Measurements from ENCODE around the gene SPTBN1.

Gene SPTBN1

DNA sequence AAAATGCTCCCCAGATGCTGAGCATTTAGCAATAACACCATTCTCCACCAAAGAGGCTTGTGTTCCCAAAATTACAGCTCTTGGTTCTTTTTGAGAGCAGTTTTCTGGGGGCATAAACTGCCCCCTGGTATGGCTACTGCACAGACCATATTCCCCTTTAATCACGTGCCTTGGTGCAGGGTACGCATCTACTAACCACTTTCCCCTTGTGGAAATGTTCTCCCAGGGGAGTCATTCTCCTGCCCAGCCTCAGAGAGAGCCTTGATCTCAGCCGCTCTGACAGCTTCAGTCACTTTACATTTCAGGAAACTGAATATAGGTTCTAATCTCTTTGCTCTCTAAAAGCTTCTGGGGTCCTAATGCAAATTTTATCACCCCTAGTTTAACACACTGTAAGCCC, 222.6 kb downstream of the SPTBN1 start:
- no peak for DNase-seq (ENCODE audit: low read depth)
- TF ChIP-seq, protein P1, sequence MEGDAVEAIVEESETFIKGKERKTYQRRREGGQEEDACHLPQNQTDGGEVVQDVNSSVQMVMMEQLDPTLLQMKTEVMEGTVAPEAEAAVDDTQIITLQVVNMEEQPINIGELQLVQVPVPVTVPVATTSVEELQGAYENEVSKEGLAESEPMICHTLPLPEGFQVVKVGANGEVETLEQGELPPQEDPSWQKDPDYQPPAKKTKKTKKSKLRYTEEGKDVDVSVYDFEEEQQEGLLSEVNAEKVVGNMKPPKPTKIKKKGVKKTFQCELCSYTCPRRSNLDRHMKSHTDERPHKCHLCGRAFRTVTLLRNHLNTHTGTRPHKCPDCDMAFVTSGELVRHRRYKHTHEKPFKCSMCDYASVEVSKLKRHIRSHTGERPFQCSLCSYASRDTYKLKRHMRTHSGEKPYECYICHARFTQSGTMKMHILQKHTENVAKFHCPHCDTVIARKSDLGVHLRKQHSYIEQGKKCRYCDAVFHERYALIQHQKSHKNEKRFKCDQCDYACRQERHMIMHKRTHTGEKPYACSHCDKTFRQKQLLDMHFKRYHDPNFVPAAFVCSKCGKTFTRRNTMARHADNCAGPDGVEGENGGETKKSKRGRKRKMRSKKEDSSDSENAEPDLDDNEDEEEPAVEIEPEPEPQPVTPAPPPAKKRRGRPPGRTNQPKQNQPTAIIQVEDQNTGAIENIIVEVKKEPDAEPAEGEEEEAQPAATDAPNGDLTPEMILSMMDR (IDR thresholded peaks at IDR 0.05; ENCODE audit: control insufficient read depth, insufficient read depth, low read depth, low read length, missing control alignments): no peak
- no peak overlapping the region for H3K4me3 ChIP-seq (ENCODE audit: control insufficient read depth, low read depth, low read length)

DNA sequence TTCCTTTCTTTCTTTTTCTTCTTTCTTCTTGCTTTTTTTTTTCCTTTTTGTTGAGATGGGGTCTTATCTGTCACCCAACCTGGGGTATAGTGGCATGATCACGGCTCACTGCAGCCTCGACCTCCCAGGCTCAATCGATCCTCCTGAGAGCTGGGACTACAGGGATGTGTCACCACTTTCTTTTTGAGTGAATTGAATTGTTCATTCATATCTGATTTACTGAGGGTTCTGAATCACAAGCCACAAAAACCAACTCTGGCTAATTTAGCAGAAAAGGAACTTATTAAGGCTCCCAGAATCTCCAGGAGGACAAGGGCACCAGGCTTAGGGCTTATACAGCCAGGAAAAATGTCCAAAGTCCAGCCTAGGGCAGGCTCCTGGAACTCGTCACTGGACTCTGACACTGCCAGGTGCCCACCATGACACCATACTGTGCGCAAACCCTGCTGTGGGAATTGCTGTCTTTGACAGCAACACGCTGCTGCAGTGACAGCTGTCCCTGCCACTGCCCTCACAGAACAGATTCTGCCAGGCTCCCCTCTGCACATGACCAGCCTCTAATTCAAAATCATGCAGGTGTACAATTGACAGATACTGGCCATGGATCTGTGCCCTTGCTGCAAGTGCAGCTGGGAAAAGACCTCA, 224.4 kb downstream of the SPTBN1 start:
- TF ChIP-seq, protein P1 (IDR thresholded peaks at IDR 0.05; ENCODE audit: control insufficient read depth, insufficient read depth, low read depth, low read length, missing control alignments): no peak
- no peak for DNase-seq (ENCODE audit: low read depth)
- H3K4me3 ChIP-seq (ENCODE audit: control insufficient read depth, low read depth, low read length): no peak overlapping the region

DNA sequence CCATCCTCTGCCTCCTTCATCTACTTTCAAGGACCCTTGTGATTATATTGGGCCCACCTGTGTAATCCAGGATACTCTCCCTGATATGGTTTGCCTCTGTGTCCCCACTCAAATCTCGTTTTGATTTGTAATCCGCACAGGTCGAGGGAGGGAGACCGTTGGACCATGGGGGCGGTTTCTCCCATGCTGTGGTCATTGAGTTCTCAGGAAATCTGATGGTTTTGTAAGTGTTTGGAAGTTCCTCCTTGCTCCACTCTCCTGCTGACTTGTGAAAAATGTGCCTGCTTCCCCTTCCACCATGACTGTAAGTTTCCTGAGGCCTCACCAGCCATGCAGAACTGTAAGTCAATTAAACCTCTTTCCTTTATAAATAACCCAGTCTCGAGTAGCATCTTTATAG, 225.3 kb downstream of the SPTBN1 start:
- TF ChIP-seq, protein P1 (IDR thresholded peaks at IDR 0.05; ENCODE audit: control insufficient read depth, insufficient read depth, low read depth, low read length, missing control alignments): no peak
- no peak overlapping the region for H3K4me3 ChIP-seq (ENCODE audit: control insufficient read depth, low read depth, low read length)
- DNase-seq (ENCODE audit: low read depth): no peak

DNA sequence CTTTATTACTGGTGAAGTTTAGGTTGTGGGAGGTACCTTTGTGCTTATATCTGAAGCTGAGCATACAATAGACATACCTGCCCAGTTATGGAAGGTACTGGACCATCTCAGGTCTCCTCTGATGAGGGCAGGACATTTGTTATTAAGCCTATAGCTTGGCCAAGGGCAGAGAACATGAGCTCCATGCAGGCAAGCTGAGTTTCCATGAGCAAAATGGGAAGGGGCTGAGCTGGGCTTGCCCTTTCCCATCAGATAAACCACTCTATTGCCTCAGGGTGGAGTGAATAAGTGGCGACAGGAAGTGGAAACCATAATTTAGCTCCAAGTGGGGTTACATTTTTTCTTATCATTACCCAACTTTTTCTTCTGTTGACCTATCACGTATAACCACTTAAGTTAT, 227.5 kb downstream of the SPTBN1 start:
- no peak overlapping the region for H3K4me3 ChIP-seq (ENCODE audit: control insufficient read depth, low read depth, low read length)
- no peak for DNase-seq (ENCODE audit: low read depth)
- TF ChIP-seq, protein P1 (IDR thresholded peaks at IDR 0.05; ENCODE audit: control insufficient read depth, insufficient read depth, low read depth, low read length, missing control alignments): no peak

DNA sequence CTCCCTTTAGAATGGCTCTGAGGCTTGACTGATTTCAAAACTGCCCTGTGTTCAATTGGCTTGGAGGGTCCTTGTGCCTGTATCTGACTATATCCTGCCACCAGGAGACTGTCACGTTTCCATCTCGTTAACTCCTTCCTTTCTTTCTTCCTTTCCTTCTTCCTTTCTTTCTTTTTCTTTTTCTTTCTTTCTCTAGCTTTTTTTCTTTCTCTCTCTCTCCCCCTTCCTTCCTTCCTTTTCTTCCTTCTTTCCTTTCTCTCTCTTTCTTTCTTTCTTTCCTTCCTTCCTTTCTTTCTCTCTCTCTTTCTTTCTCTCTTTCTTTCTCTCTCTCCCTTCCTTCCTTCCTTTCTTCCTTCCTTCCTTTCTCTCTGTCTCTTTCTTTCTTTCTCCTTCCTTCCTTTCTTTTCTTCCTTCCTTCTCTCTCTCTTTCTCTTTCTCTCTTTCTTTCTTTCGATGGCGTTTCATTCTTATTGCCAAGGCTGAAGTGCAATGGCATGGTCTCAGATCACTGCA, 229.2 kb downstream of the SPTBN1 start:
- no peak overlapping the region for H3K4me3 ChIP-seq (ENCODE audit: control insufficient read depth, low read depth, low read length)
- no peak for DNase-seq (ENCODE audit: low read depth)
- TF ChIP-seq, protein P1 (IDR thresholded peaks at IDR 0.05; ENCODE audit: control insufficient read depth, insufficient read depth, low read depth, low read length, missing control alignments): no peak

DNA sequence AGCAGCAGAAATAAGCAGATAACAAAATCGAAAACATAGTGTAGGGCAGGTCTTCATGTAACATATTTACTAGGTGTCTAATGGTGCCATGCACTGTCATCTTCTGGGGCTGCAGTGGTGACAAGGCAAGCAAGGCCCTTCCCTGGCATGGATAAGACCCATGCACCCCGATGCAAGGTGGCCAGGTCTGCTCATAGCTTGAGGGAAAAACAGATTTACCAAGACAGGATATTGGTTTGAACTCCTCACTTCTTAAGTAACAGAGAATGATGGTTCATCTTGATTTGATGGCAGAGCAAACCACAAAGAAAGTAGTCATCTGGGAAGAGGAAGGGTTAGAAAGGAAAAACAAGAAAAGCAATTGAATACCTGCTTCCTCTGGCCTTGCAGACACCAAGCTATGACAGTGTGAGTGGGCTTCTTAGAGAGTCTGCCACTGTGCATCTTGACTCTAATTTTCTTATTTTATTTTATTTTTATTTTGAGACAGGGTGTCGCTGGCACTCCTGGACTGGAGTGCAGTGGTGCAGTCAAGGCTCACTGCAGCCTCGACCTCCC, 231.5 kb downstream of the SPTBN1 start:
- no peak overlapping the region for H3K4me3 ChIP-seq (ENCODE audit: control insufficient read depth, low read depth, low read length)
- no peak for DNase-seq (ENCODE audit: low read depth)
- TF ChIP-seq, protein P1 (IDR thresholded peaks at IDR 0.05; ENCODE audit: control insufficient read depth, insufficient read depth, low read depth, low read length, missing control alignments): no peak
